Inferior parietal cortex (tissue), 1 donor: ENCODE results near the gene ASAP3.
A peak's percentile ranks its signal among the peaks of the same experiment; 100 is the strongest.

Source experiments
- DNase-seq: peaks from one replicate; pipeline ENCODE4 v3.0.0-alpha.2; 2016; ENCODE audit errors: extremely low spot score

Gene ASAP3

GRCh38 chr1:23483321-23484252, at the start of gene ASAP3:
Gene ASAP3 (minus strand): TSS chr1:23484179. CDS start chr1:23484133, 46 bp downstream.
- no peak for DNase-seq

GRCh38 chr1:23533246-23534023, 49.5 kb upstream of the ASAP3 start:
- DNase-seq: no peak

DNA sequence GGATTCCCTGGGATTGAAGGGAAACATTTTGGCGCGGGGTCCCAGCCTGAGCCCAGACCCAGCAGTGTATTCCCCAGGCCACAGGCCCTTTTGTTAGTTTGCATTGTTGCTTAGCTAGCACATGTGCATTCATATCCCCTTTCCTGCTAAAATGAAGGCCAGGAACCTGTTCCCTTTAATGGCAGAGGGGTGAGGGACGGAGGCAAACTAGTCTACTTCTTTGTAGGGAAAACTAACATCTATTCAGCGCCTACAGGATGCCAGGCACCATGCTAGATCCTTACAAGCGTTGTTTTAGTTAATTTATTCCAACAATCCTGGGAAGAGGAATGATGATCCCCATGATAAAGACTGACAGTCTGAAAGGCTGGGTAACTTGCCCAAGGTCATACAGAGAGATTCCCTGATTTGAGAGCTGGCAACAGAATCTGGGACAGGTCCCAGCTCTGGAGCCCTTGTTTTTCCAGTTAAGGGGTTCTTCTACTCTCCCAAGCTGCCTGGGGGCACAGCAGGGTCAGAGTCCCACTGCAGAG, 47.6 kb upstream of the ASAP3 start:
- DNase-seq: no peak

- peak; percentile 73 for DNase-seq
These were observed 47.0 kb upstream of the ASAP3 start, which contains the start of gene E2F2 for GRCh38 chr1:23530747-23531561. Gene E2F2 (minus strand): TSS chr1:23531233. CDS start chr1:23530793, 440 bp downstream.

GRCh38 chr1:23530087-23530746, 46.2 kb upstream of the ASAP3 start:
- DNase-seq: no peak

DNA sequence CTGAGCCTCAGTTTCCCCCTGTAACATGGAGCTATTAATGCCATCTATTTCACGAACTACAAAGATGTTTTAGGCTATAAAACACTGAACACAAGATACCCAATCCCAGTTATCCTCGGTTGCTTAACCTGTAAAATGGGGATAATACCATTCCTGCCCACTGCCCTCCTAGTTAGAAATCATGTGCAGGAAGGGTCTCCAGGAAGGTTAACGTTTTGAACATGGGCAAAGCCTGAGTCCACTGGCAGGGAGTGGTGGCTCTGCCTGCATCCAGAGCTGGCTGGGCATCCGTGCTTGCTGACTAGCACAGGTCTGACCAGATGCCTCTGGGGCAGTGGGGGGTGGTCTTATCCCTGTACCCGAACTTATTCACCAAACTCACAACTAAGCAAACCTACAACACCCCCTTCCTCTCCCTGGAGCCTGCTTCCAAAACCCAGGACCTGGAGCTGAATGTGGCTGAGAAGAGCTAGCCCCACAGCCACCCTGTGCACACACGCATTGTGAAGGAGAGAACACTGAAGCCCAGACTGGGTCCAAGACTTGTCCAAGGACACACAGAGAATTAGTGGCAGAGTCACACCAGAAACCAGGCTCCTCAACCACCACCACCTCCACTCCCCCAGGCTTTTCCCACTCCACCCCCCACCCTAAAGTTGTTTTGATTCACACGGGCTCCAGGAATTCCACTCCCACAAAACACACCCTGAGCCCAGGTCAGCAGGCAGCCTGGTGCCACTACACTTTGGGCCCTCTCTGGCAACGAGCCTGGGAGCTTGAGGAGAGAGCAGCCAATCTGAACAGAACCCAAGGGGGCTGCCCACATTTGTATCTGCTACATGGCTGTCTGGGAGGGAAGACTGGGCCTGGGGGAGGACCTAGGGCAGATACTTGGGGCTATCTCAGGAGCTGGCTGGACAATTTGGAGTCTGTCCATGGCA, 45.4 kb upstream of the ASAP3 start:
- DNase-seq: no peak

- peak; percentile 21 for DNase-seq
These were observed 44.4 kb upstream of the ASAP3 start for GRCh38 chr1:23528250-23528978.

DNA sequence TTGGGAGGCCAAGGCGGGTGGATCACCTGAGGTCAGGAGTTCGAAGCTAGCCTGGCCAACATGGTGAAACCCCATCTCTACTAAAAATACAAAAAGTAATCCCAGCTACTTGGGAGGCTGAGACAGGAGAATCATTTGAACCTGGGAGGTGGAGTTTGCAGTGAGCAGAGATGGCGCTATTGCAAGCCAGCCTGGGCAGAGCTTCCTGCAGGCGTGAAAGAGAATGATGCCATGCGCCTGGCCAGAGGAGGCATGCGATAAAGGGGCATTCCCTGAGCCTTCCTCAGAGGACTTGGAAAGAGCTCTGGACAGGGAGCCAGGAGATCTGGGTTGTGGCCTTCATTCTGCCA, 43.9 kb upstream of the ASAP3 start:
- no peak for DNase-seq

DNA sequence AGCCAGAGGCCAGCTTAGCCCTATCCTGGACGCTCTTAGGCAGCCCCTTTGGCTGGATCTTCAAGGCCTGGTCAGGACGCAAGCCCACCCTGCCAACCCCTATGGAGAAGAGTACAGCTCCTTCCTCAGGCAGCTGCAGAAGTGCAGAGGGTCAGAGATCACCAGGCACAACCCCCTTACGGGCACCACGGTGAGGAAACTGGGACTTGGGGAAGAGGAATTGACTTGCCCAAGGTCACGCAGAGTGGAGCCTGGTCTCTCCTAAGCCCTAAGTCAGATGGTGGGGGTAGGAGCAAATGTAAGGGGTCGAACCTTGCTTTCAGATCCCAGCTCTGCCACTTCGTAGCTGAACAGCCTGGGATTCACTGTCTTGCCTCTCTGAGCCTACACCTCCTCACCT, 43.4 kb upstream of the ASAP3 start:
- no peak for DNase-seq

- no peak for DNase-seq
These were observed 42.5 kb upstream of the ASAP3 start for GRCh38 chr1:23526329-23527041.

- DNase-seq: no peak
These were observed 41.7 kb upstream of the ASAP3 start for GRCh38 chr1:23525558-23526250.

DNA sequence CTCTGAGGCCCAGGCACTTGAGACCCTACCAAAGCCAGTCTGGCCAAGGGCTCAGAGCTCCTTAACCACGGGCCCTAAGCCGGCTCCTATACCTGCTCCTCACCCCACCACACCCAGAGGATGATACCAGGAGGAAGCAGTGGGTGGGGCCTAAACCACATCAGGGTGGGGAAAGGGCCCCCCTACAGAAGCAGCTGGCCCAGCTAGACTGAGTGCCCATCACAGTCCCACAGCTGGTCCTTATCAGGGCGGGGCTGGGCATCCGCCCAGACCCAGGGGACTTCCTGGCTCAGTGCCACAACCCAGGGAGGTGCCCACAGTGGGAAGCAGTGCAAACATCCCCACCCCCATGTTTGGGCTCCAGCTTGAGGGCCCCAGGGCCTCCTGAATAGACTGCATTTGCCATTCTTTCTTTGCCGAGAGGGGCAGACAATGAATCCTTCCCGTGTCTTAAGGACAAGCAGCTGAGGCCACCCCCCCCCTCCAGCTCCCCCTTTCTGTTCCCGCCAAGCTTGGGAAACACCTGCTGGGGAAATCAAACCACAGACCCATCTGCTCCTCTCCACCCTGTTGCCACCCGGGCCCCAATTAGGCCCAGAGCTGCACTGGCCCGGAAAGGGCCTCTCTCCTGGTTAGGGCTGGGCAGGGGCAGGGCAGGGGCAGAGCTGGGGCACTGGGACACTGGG, 40.9 kb upstream of the ASAP3 start:
- DNase-seq: no peak

DNA sequence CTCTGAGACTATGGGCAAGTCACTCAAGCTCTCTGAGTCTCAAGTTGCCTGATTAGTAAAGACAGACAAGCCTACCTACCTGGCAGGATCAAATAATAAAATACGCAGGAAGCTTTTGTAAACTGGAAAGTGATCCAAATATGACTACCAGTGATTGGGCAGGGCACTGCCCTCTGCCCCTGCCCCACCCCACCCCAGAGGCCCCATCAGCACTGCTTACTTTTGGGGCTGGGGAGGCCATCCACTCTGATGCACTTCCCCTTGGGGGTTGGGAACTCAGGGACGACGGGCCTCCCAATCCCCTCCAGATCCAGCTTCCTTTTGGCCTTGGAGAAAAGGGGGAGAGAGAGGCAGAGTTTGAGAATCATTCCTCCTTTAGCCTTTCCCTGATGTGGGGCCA, 40.2 kb upstream of the ASAP3 start:
- DNase-seq: no peak

DNA sequence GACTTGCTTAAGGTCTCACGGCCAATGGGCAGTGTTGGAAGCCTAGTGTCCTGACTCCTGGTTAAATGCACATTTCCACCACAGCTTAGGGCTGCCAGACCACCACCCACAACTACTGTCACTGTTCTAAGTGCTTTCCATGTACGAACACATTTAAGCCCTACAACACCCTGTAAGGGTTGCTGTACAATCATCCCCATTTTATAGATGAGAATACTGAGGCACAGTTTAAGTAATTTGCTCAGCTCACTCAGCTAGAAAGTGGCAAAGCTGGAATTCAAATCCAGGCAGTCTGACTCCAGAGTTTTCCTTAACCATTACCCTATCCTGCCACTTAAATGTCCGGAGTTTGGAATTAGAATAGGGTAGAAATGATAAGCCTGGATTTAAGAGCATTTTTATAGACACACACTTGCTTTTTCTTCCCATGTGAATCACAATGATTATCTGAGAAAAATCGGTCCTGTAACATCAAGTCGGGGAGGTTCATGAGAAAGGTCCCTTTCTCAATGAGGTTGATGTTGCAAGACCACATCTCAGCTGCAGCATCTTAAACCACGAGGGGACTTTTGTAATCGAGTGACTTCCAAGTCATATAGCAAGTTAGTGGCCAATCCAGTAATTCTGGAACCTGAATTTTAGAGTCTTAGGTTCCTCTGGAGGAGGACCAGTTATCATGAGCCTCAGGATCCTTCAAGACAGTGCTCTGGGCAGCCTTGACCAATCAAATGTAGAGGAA, 38.4 kb upstream of the ASAP3 start:
- DNase-seq: no peak

DNA sequence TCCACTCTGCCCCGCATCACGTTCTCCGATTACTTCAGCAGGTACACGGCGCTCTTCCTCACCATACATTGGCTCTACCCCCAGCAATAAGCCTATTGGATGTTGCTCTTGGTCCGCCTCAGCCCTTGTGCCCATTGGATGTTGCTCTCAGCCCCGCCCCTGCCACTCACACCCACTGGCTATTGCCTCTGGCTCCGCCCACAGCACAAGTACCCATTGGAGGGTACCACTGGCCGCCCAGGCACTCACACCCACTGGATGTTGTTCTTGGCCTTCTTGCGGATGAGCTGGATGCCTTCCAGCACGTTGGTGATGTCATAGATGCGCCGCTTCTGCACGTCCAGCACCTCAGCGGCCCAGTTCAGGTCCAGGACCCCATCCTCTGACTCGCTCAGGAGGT, 37.6 kb upstream of the ASAP3 start:
- no peak for DNase-seq

DNA sequence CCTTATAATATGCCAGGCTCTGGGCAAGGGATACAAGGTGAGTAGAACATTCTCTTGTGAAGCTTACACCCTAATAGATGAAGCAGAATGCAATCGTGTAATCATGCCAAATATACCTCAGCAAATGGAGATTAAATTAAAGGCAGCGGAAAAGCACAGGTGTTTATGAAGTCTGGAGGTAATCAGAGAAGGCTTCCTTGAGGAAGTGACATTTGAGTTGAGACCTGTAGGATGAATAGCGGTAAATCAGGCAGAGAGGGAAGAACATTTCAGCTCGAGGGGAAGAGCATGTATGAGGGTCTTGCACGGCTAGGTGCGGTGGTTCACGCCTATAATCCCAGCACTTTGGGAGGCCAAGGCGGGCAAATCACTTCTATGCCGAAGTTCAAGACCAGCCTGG, 33.6 kb upstream of the ASAP3 start:
- DNase-seq: no peak

- no peak for DNase-seq
These were observed 31.9 kb upstream of the ASAP3 start for GRCh38 chr1:23515905-23516304.
